HEK293 (cell line): Measurements from ENCODE around the gene B4GALNT1.
A peak's percentile ranks its signal among the peaks of the same experiment; 100 is the strongest.

Experiments used
- KLF10 ChIP-seq: fragments of 450-650 bp; IDR thresholded peaks from 2 replicates; pipeline ENCODE4 v1.5.1; 2018; ENCODE audit warnings: missing biosample characterization, mild to moderate bottlenecking, missing genetic modification characterization
- MEIS1 ChIP-seq: sonication (generic); formaldehyde crosslinking; IDR thresholded peaks from 2 replicates; pipeline ENCODE4 v1.8.1; 2022; ENCODE audit warnings: missing genetic modification reagents, mild to moderate bottlenecking, borderline replicate concordance
- ZBTB10 ChIP-seq: fragments of 450-650 bp; formaldehyde crosslinking; IDR thresholded peaks from 2 replicates; pipeline ENCODE4 v1.5.1; 2016; ENCODE audit warnings: missing biosample characterization, missing genetic modification characterization
- ZBTB26 ChIP-seq: fragments of 450-650 bp; formaldehyde crosslinking; optimal IDR thresholded peaks from 2 replicates; pipeline ENCODE3; 2016; ENCODE audit warnings: missing biosample characterization, mild to moderate bottlenecking, missing genetic modification characterization
- ZEB2 ChIP-seq: fragments of 450-650 bp; formaldehyde crosslinking; IDR thresholded peaks from 2 replicates; pipeline ENCODE4 v1.5.1; 2016; ENCODE audit warnings: missing biosample characterization, missing genetic modification characterization
- ZFHX2 ChIP-seq: fragments of 450-650 bp; formaldehyde crosslinking; conservative IDR thresholded peaks from 2 replicates; pipeline ENCODE4 v1.5.1; 2016; ENCODE audit warnings: missing biosample characterization, missing genetic modification characterization
- ZNF138 ChIP-seq: fragments of 450-650 bp; formaldehyde crosslinking; IDR thresholded peaks from 2 replicates; pipeline ENCODE4 v1.5.1; 2016; ENCODE audit warnings: missing biosample characterization, missing genetic modification characterization, borderline replicate concordance
- ZNF140 ChIP-seq: fragments of 450-650 bp; formaldehyde crosslinking; IDR thresholded peaks from 2 replicates; pipeline ENCODE4 v1.5.1; 2016; ENCODE audit warnings: missing biosample characterization, missing genetic modification characterization
- ZNF16 ChIP-seq: fragments of 450-650 bp; formaldehyde crosslinking; IDR thresholded peaks from 2 replicates; pipeline ENCODE4 v1.5.1; 2016; ENCODE audit warnings: low read depth, missing biosample characterization, missing genetic modification characterization
- ZNF266 ChIP-seq: fragments of 450-650 bp; formaldehyde crosslinking; IDR thresholded peaks from 2 replicates; pipeline ENCODE4 v1.5.1; 2016; ENCODE audit warnings: missing biosample characterization, missing genetic modification characterization, low read depth
- ZNF280D ChIP-seq: fragments of 450-650 bp; formaldehyde crosslinking; IDR thresholded peaks from 2 replicates; pipeline ENCODE4 v1.5.1; 2016; ENCODE audit warnings: missing biosample characterization, missing genetic modification characterization
- ZNF335 ChIP-seq: fragments of 450-650 bp; formaldehyde crosslinking; conservative IDR thresholded peaks from 2 replicates; pipeline ENCODE4 v1.5.1; 2016; ENCODE audit warnings: missing biosample characterization, missing genetic modification characterization
- ZNF341 ChIP-seq: fragments of 450-650 bp; formaldehyde crosslinking; IDR thresholded peaks from 2 replicates; pipeline ENCODE4; 2016; ENCODE audit warnings: low read depth, missing biosample characterization, missing genetic modification characterization
- ZNF416 ChIP-seq: fragments of 450-650 bp; formaldehyde crosslinking; IDR thresholded peaks from 2 replicates; pipeline ENCODE4 v1.5.1; 2016; ENCODE audit warnings: missing biosample characterization, missing genetic modification characterization
- ZNF473 ChIP-seq: fragments of 450-650 bp; formaldehyde crosslinking; IDR thresholded peaks from 2 replicates; pipeline ENCODE4 v1.5.1; 2017; ENCODE audit warnings: missing biosample characterization, missing genetic modification characterization
- ZNF518A ChIP-seq: fragments of 450-650 bp; formaldehyde crosslinking; conservative IDR thresholded peaks from 2 replicates; pipeline ENCODE4 v1.5.1; 2016; ENCODE audit warnings: low read depth, missing biosample characterization, missing genetic modification characterization
- ZNF521 ChIP-seq: fragments of 450-650 bp; formaldehyde crosslinking; IDR thresholded peaks from 2 replicates; pipeline ENCODE4 v1.5.1; 2017; ENCODE audit warnings: missing biosample characterization, mild to moderate bottlenecking, missing genetic modification characterization
- ZNF580 ChIP-seq: fragments of 450-650 bp; formaldehyde crosslinking; IDR thresholded peaks from 2 replicates; pipeline ENCODE4 v1.5.1; 2016; ENCODE audit warnings: missing biosample characterization, missing genetic modification characterization
- ZNF623 ChIP-seq: fragments of 450-650 bp; formaldehyde crosslinking; IDR thresholded peaks from 2 replicates; pipeline ENCODE4 v1.5.1; 2016; ENCODE audit warnings: missing biosample characterization, missing genetic modification characterization
- TF ChIP-seq, protein P1 (sequence below): fragments of 450-650 bp; formaldehyde crosslinking; IDR thresholded peaks from 2 replicates; pipeline ENCODE4 v1.5.1; 2016; ENCODE audit warnings: missing biosample characterization, missing genetic modification characterization
- TF ChIP-seq, protein P2 (sequence below): fragments of 450-650 bp; formaldehyde crosslinking; IDR thresholded peaks from 2 replicates; pipeline ENCODE4 v1.5.1; 2017; ENCODE audit warnings: missing biosample characterization, missing genetic modification characterization

The B4GALNT1 gene

DNA sequence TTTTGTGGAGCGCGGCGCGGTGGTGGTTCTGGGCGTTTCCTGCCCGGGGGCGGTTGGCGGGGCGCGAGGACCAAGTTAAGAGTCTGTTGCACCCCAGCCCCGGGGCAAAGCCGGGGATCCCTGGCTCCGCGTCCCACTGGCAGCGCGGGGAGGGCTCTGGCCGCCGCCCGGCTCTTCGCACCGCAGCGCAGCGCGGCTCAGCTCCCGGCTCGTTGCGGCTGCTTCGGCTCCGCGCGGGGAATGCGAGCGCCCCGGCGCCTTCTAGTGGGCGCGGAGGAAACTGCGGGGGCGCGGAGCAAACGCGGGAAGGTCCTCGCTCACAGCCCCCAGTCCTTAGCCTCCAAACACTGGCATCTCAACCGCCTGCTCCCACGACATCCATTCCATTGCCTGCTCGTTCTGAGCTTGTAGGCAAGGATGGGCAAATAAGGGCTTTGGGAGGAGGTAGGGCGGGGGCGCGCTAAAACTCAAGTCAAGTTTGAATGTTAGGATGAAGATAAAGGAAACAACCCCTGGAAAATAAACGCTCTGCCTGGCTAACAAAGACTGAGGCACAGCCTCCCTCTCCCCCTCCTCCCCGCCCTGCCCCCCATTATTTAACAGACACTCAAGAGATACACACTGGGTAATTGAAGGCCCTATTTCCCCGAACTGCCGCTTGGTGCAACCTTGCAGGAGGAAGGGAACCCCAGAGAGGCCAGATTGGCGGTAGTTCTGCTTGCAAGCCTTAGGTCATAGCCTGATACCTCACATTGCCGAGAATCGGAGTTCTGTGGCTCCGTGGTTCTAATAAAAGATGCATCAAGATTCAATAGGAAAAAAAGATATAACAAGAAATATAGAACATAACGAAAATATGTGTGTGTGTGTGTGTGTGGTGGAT, at the start of gene B4GALNT1 (continued):
- TF ChIP-seq ZNF280D (tag by site-specific recombination) = no peak
- no peak for TF ChIP-seq MEIS1 (CRISPR knock-in tag)
- TF ChIP-seq ZNF416 (tag by site-specific recombination) = no peak
- TF ChIP-seq ZNF580 (tag by site-specific recombination) = no peak
- TF ChIP-seq ZNF266 (tag by site-specific recombination) = peak; percentile 98
- TF ChIP-seq KLF10 (tag by site-specific recombination) = no peak
- peak; percentile 97 for TF ChIP-seq ZNF335 (tag by site-specific recombination)
- TF ChIP-seq ZEB2 (tag by site-specific recombination) = peak; percentile 62; the same call in 1 of the 2 replicates
- no peak for TF ChIP-seq ZNF16
- TF ChIP-seq ZBTB10 (tag by site-specific recombination) = 0 out of 2 replicates have a peak, but pooled peaks have one; percentile 17
- no peak for TF ChIP-seq ZNF518A (tag by site-specific recombination)
- TF ChIP-seq ZNF140 = no peak
- TF ChIP-seq ZNF521 (tag by site-specific recombination) = no peak
- TF ChIP-seq ZNF473 (tag by site-specific recombination) = no peak
- TF ChIP-seq ZNF341 (tag by site-specific recombination) = peak; percentile 83
- TF ChIP-seq, protein P1, sequence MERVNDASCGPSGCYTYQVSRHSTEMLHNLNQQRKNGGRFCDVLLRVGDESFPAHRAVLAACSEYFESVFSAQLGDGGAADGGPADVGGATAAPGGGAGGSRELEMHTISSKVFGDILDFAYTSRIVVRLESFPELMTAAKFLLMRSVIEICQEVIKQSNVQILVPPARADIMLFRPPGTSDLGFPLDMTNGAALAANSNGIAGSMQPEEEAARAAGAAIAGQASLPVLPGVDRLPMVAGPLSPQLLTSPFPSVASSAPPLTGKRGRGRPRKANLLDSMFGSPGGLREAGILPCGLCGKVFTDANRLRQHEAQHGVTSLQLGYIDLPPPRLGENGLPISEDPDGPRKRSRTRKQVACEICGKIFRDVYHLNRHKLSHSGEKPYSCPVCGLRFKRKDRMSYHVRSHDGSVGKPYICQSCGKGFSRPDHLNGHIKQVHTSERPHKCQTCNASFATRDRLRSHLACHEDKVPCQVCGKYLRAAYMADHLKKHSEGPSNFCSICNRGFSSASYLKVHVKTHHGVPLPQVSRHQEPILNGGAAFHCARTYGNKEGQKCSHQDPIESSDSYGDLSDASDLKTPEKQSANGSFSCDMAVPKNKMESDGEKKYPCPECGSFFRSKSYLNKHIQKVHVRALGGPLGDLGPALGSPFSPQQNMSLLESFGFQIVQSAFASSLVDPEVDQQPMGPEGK (tag by site-specific recombination) = peak; percentile 88
- no peak for TF ChIP-seq ZNF138 (tag by site-specific recombination)
- TF ChIP-seq ZNF623 = no peak
- peak; percentile 94 for TF ChIP-seq ZBTB26
- TF ChIP-seq ZFHX2 (tag by site-specific recombination) = peak; percentile 90
- TF ChIP-seq, protein P2, sequence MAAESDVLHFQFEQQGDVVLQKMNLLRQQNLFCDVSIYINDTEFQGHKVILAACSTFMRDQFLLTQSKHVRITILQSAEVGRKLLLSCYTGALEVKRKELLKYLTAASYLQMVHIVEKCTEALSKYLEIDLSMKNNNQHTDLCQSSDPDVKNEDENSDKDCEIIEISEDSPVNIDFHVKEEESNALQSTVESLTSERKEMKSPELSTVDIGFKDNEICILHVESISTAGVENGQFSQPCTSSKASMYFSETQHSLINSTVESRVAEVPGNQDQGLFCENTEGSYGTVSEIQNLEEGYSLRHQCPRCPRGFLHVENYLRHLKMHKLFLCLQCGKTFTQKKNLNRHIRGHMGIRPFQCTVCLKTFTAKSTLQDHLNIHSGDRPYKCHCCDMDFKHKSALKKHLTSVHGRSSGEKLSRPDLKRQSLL = peak; percentile 42; the same call in 1 of the 2 replicates
